Keratinocyte (primary cell): ENCODE results near the gene KAT6B. TPM values are rescaled to one million over a fixed set of nuclear protein-coding genes. Genes with fewer than 3 reads are reported as not detected.

Experiments
- DNase-seq: peaks from one replicate; pipeline ENCODE4 v3.0.0-alpha.2; 2011; ENCODE audit warnings: low read depth, missing footprints, low spot score
- FAIRE-seq: peaks from 2 replicates; lab custom pipeline; 2011; peaks lifted over from hg19 to GRCh38; lab: Jason Lieb, UNC
- H2AFZ ChIP-seq: 2 replicates; pipeline ENCODE4 v1.6.0; 2012; ENCODE audit warnings: low read length, control low read depth, inconsistent platforms; ENCODE audit not compliant: control insufficient read depth
- H3K27ac ChIP-seq: 2 replicates; pipeline ENCODE4 v1.5.1; 2011; ENCODE audit warnings: low read length; ENCODE audit not compliant: control insufficient read depth, insufficient read depth
- H3K27me3 ChIP-seq: 3 replicates; pipeline ENCODE4 v1.6.0; 2011; ENCODE audit warnings: low read length; ENCODE audit not compliant: control insufficient read depth, insufficient read depth; ENCODE audit errors: extremely low read depth
- H3K36me3 ChIP-seq, 2 experiments: 2 replicates in 1 of 2; 3 replicates in 1 of 2; pipeline ENCODE4 v1.5.1; 2011; ENCODE audit warnings: low read length in 2 of 2, mild to moderate bottlenecking in 1 of 2; ENCODE audit not compliant: control insufficient read depth in 2 of 2, insufficient read depth in 2 of 2; ENCODE audit errors: extremely low read depth in 1 of 2
- H3K4me1 ChIP-seq: 3 replicates; pipeline ENCODE4 v1.5.1; 2011; ENCODE audit warnings: low read length; ENCODE audit not compliant: control insufficient read depth, insufficient read depth; ENCODE audit errors: extremely low read depth
- H3K4me2 ChIP-seq: 3 replicates; pipeline ENCODE4 v1.6.0; 2011; ENCODE audit warnings: low read depth, low read length; ENCODE audit not compliant: control insufficient read depth, insufficient read depth; ENCODE audit errors: extremely low read depth
- H3K4me3 ChIP-seq, 3 experiments: fragments of 200-600 bp in 1 of 3; sonication (generic) in 1 of 3; 2 replicates in 2 of 3; 3 replicates in 1 of 3; pipeline ENCODE4 v1.5.1; 2011 to 2016; ENCODE audit warnings: low read length in 3 of 3, mild to moderate bottlenecking in 3 of 3, control low read depth in 2 of 3, inconsistent platforms in 1 of 3, low read depth in 1 of 3, mixed read lengths in 1 of 3, mixed run types in 1 of 3, moderate library complexity in 1 of 3; ENCODE audit not compliant: control insufficient read depth in 2 of 3, insufficient read depth in 2 of 3; ENCODE audit errors: extremely low read depth in 1 of 3
- H3K79me2 ChIP-seq: 2 replicates; pipeline ENCODE4 v1.6.0; 2012; ENCODE audit warnings: low read length; ENCODE audit not compliant: control insufficient read depth, insufficient read depth
- H3K9ac ChIP-seq: 3 replicates; pipeline ENCODE4 v1.6.0; 2011; ENCODE audit warnings: low read length; ENCODE audit not compliant: control insufficient read depth, insufficient read depth; ENCODE audit errors: extremely low read depth
- H3K9me1 ChIP-seq: 3 replicates; pipeline ENCODE4 v1.6.0; 2011; ENCODE audit warnings: low read length; ENCODE audit not compliant: control insufficient read depth, insufficient read depth; ENCODE audit errors: extremely low read depth
- H3K9me3 ChIP-seq: 2 replicates; pipeline ENCODE4 v1.5.1; 2012; ENCODE audit warnings: low read depth, low read length; ENCODE audit not compliant: control insufficient read depth
- H4K20me1 ChIP-seq: 3 replicates; pipeline ENCODE4 v1.6.0; 2011; ENCODE audit warnings: low read length; ENCODE audit not compliant: control insufficient read depth, insufficient read depth; ENCODE audit errors: extremely low read depth
- EZH2 ChIP-seq: IDR thresholded peaks from one replicate; pipeline ENCODE4 v1.6.1; 2012; ENCODE audit warnings: inconsistent platforms, mild to moderate bottlenecking, low read length, moderate library complexity
- dilution Hi-C: fragments of 300-500 bp; cut with MboI; formaldehyde crosslinking; loops from one replicate; pipeline ENCODE4 v1.7.0; 2020; ENCODE audit warnings: low sequenced_read_pairs; ENCODE audit not compliant: extremely low pct_ligation_motif_present
- polyA plus RNA-seq, 5 experiments: library from polyadenylated mRNA; depleted of rRNA in 3 of 5; stranded (reverse) in 3 of 5; stranded (forward) in 1 of 5; unstranded in 1 of 5; fragments of >200 nt; gene quantifications; 1 replicate in 1 of 5; 2 replicates in 3 of 5; 3 replicates in 1 of 5; pipeline versions ENCODE4 v1.2.1 to v1.2.3, GENCODE V29; 2011 to 2012; ENCODE audit warnings: missing spikeins in 2 of 5, low read depth in 1 of 5, low replicate concordance in 1 of 5
- TF ChIP-seq, protein P1 (sequence below), 3 experiments: IDR thresholded peaks in 1 of 3; conservative IDR thresholded peaks in 1 of 3; optimal IDR thresholded peaks in 1 of 3; 2 replicates in 2 of 3; 3 replicates in 1 of 3; pipeline versions ENCODE3 to v1.5.1; 2011; ENCODE audit warnings: low read length in 3 of 3, mild to moderate bottlenecking in 3 of 3, moderate library complexity in 2 of 3, control low read depth in 1 of 3, inconsistent platforms in 1 of 3; ENCODE audit not compliant: insufficient read depth in 2 of 3; ENCODE audit errors: extremely low read depth in 1 of 3

The KAT6B gene
- polyA plus RNA-seq, 1 donor (not counting 4 experiments of a cell fraction or from before 2014, with no cell fraction given), result 2.9 TPM

DNA sequence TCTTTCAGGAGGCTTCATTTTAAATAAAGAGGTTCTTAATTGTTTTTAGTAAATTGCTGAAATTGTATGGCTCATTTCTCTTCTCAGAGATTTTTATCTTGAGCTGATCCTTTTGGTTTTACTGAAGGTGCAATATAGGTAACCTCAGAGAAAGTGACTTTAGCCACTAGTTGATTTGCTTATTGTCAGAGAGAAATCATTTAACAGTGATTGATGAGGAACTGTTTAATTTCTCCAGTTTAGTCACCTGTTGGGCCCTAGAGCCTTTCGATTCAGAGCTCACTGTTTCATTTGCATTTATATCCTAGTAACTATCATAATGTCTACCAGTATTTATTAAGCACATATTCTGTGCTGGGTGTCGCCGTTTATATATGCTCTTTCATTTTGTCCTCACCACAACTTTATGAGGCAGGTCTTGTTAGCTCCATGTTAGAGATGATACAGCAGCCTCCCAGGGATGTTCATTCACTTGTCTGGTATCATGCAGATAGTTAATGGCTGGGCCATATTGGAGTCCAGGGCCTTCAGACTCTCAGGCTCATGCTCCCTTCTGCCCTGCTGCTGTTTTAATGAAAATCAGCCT lies 42.1 kb downstream of the KAT6B start:
- no peak overlapping the region for H3K4me2 ChIP-seq
- no peaks in the 10 kb centered on the region for H3K9me3 ChIP-seq
- H3K27ac ChIP-seq, result no peak overlapping the region
- no peaks in the 10 kb centered on the region for H3K79me2 ChIP-seq
- H2AFZ ChIP-seq, result no peak overlapping the region
- H3K9me1 ChIP-seq, result no peaks in the 10 kb centered on the region
- peaks cover 10% of the 10 kb centered on the region for H3K4me1 ChIP-seq
- dilution Hi-C loops, result no loop called here
- H4K20me1 ChIP-seq, result no peaks in the 10 kb centered on the region
- no peak overlapping the region for H3K9ac ChIP-seq
- H3K4me3 ChIP-seq, result no peak overlapping the region
- FAIRE-seq (no peak), DNase-seq (no peak)
- H3K27me3 ChIP-seq, result no peaks in the 10 kb centered on the region
- no peak for TF ChIP-seq EZH2
- TF ChIP-seq, protein P1, sequence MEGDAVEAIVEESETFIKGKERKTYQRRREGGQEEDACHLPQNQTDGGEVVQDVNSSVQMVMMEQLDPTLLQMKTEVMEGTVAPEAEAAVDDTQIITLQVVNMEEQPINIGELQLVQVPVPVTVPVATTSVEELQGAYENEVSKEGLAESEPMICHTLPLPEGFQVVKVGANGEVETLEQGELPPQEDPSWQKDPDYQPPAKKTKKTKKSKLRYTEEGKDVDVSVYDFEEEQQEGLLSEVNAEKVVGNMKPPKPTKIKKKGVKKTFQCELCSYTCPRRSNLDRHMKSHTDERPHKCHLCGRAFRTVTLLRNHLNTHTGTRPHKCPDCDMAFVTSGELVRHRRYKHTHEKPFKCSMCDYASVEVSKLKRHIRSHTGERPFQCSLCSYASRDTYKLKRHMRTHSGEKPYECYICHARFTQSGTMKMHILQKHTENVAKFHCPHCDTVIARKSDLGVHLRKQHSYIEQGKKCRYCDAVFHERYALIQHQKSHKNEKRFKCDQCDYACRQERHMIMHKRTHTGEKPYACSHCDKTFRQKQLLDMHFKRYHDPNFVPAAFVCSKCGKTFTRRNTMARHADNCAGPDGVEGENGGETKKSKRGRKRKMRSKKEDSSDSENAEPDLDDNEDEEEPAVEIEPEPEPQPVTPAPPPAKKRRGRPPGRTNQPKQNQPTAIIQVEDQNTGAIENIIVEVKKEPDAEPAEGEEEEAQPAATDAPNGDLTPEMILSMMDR (optimal IDR thresholded peaks at IDR 0.05 in 1 of 3, IDR thresholded peaks at IDR 0.05 in 1 of 3, conservative IDR thresholded peaks at IDR 0.05 in 1 of 3; ENCODE audit: extremely low read depth in 1 of 3, insufficient read depth in 2 of 3, low read length in 3 of 3), result no peak
- no peaks in the 10 kb centered on the region for H3K36me3 ChIP-seq

GRCh38 chr10:74869635-74870034 lies 43.2 kb downstream of the KAT6B start:
- Histone ChIP-seq H3K9me3 (no peaks in the 10 kb centered on the region), H3K4me3 (no peak overlapping the region), H3K36me3 (no peaks in the 10 kb centered on the region), H3K9ac (no peak overlapping the region), H3K27ac (no peak overlapping the region), H2AFZ (no peak overlapping the region), H3K79me2 (no peaks in the 10 kb centered on the region), H3K4me1 (peaks cover 10% of the 10 kb centered on the region), H3K9me1 (no peaks in the 10 kb centered on the region), H3K27me3 (no peaks in the 10 kb centered on the region), H4K20me1 (no peaks in the 10 kb centered on the region), H3K4me2 (no peak overlapping the region)
- TF ChIP-seq EZH2, result no peak
- TF ChIP-seq, protein P1 (optimal IDR thresholded peaks at IDR 0.05 in 1 of 3, IDR thresholded peaks at IDR 0.05 in 1 of 3, conservative IDR thresholded peaks at IDR 0.05 in 1 of 3; ENCODE audit: extremely low read depth in 1 of 3, insufficient read depth in 2 of 3, low read length in 3 of 3), result no peak
- FAIRE-seq, result no peak
- dilution Hi-C loops, result no loop called here
- DNase-seq, result no peak
